ENCODE measurements around the gene NEBL.

NEBL gene

DNA sequence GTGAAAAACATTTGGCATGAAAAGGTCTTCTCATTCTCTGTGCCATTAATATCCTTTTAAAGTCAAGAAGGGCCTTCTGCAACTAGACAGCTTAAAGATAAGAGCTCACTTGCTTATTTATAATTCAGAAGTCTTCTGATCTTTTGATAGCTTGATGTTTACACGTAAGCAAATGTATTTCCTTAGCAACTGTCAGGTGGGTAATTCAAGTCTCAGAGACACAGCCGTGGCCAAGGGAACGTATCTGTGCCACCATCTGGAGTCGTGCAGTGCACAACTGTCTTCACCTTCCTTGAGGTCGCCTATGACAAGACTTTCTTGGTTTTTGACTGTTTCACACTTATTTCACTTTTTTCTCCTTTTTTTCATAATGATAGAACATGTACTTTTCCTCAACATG, 4.0 kb upstream of the NEBL start:
- DNase-seq (ENCODE audit: low read depth), result no peak

DNA sequence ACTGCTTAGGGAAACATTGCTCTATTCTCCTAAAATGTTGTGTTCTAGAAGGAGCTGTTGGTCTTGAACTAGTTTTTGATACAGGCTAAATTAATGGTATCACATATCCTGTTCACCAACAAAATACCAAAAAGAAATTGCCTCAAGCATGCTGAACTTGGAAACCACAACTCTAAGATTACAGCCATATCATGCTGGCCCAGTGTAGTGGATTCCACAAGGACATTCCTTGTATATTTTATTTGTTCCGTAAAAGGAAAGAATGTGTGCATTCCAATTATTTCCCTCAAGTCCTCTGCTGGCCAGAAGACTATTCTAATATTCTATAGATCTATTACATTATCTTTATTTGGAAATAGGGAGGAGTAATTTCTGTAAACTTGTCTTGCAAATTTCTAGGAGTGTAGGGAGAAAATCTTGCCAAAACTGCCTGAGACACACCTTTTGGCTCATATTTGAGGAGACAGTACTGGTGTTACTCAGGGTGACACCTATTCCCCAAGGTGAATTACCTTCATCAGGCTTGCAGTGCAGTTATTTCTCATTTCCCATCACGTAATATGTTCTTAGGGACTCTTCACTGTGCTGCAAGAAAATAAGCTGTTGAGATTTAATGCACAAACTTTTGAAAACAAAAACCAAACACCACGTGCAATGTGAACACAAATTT, 1.9 kb upstream of the NEBL start:
- DNase-seq (ENCODE audit: low read depth), result no peak

DNA sequence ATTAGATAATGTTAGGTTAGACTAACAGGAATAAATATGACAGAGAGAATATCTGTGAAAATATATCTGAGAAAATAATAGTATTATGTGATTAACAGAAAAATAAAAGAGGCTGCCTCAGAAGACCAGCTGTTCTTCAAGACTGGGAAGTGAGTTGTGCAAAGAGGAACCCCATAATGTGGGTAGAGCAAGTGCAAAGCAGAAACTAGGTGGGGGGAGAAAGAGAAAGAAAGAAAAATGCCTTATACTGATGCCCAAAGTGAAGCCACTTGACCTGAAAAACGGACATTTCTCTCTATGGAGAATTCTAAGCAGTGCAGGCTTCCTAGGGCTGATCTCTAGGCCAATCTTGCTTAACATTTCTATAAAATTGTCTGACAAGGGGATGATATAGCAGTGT, 3.8 kb downstream of the NEBL start:
- DNase-seq (ENCODE audit: low read depth), result no peak

DNA sequence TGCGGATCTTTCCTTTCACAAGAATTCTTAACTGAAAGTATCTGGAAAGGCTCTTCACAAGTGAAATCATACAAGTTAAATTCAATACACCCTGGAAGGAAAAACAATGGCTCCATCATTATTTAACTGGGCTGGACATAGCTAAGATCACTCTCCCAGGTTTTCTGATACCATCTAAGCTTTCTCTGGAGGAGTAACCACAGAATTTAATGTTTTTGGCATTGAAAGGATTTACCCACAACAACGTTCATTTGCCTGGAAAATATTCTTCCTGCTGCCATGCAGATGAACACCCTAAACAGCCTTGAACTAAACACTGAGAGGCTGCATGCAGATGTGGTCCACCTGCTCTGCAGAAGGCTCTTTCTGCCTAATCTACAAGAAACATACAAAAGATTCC, 4.3 kb downstream of the NEBL start:
- no peak for DNase-seq (ENCODE audit: low read depth)

DNA sequence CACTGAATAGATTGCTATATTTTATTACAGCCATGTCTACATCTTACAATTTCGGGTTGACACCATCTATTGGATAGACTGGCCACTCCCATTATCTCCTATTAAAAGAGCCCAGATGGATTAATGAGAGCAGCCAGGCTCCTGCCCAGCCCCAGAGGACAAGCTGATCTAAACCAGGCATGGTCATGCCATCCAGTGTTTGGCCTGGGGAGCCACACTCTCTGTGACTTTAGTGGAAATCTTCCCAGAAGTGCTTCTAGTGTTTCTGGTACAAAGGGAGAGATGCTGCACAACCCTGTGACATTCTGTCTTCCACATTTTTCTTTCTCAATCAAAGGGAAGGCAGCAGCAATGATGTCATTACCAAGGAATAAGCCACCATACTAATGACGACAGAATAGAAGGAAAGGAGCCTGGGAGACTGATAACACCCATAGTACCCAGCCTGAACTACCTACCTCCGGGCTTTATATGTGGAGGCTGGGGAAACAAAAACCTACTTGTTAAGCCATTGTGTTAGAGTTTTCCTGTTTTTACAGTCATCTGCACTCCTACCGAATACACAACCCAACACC, 5.0 kb downstream of the NEBL start:
- DNase-seq (ENCODE audit: low read depth), result no peak

DNA sequence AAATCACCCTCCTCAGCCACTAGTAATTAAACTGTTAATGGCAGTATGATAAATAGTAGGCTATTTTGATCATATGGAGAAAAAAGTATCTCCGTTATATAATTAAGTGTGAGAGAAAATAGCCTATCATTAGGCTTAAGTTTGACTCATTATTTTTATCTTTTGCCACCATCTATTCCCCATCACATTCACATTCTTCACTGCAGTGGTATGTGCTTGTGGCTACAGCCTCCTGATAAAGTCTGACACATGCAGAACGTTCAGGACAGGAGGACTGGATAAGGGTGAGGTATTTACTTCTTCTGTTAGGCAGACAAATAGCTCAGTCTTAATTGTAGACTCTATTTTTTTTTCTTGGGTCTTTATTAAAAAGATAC, 5.8 kb downstream of the NEBL start:
- no peak for DNase-seq (ENCODE audit: low read depth)

DNA sequence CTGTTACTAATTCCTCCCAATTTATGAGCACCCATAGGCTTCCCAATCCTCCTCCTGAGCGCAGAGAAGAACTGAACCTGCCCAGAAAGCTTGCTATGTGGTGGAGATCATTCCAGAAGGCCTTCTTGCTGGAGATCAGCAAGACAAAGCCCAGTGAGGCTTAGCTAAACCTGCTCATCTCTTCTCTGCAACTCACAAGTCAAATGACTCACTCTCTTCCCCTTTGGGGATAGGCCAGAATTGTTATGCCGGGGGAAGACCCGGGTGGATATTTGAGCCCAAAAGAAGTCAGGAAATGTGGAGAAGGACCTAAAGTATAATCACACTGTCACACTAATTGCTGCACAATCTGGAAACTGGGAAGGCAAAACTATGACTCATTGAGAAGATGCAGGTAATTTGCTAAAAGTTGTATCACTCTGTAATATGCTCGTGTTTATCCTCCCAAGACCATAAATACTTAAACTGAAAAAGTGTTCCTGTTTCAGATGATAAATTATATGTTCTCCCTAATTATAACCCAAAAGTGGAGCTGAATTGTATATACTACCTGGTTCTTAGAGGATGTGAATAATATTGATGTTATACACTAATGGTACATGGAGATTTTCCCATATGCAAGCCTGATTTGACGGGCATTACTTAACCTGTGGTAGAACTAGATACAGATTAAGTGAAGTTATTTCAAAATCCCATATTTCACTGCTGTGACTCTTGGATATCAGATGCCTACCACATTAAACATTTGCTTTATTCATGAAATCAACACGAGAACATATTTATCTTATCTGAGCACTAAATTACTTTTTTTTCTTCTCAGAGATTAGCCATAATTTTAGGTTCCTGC, 6.4 kb downstream of the NEBL start:
- DNase-seq (ENCODE audit: low read depth), result no peak

DNA sequence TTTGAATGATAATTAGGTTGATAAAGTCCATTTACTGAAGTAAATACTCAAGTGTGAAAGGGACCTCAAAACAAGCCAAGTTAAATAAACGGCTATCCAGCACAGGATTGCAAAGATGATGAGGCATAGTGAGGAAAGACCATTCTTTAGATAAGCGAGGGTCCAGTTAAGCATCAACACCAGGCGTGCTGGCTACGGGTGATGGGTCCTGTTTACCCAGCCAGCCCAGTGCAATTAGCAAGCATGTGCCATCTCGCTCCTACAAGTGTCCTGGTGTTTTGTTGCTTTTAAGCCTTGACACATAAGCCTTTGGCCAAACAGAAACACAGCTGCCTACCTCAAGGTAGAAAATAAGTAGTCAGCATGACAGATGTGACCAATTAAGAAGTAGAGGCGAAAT, 7.1 kb downstream of the NEBL start:
- no peak for DNase-seq (ENCODE audit: low read depth)

DNA sequence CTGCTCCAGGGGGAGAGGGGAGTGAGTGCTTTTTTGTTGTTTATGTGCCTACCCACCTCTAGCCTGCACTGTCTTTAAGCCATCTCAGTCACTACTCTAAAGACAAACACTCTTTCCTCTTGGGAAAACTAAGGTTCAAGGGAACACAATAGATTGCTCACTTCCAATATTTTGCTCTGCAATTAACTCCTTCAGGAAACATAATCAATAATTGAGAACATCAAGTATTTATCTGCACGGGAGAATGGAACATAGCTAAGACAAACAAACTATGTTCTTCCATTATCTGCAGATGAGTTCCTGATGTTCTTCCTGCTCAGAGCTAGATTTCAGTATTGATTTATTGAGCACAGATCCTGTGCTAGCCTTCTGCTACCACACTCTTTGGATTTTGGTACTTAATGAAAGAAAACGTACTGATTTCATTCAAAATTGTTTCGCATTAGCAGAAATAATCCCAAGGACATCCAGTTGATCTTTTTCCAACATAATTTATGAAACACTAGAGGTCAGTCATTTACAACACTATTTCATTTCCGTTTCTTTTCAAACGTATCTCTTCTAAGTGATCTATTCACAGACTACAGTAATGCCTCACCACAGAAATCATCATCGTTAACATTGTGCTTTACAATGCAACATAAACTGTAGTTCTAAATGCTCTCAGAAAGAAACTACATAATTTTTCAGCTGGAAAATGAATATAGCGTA, 8.3 kb downstream of the NEBL start:
- no peak for DNase-seq (ENCODE audit: low read depth)

DNA sequence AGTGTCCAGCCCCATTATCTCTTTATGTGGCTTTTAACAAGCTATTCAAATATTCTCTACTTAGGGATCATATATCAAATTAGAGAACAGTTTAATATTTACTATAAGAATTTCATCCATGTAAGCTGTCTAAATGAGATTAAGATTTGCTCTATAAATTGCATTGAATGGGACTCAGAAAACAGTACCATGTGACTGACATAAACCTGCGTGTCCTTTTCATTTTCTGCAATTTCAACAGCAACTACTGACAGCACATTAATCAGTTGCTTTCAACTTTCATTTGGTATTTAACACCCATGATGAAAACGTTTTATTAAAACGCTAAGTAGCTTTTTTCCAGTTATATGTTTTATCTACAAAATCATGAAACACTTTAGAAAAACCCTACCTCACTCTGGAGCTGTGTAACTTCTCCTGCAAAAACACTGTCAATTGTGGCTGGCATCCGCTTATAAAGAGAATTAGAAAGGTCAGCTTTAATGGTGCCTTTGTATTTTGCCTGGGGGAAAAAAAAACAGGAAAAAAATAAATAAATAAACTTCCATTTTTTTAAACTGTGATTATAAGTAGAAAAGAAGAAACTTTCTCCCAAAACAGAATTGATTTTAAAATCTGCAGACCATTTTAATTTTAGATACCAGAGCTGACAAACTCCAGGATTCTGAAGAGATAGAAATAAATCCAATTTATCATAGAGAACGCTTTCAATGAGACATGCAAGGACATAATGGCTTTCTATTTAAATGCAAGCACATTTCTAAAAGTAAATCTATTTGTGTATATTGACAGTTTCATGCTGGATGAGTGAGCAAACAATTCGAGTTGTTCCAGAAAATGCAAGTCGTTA, 9.2 kb downstream of the NEBL start:
- no peak for DNase-seq (ENCODE audit: low read depth)

DNA sequence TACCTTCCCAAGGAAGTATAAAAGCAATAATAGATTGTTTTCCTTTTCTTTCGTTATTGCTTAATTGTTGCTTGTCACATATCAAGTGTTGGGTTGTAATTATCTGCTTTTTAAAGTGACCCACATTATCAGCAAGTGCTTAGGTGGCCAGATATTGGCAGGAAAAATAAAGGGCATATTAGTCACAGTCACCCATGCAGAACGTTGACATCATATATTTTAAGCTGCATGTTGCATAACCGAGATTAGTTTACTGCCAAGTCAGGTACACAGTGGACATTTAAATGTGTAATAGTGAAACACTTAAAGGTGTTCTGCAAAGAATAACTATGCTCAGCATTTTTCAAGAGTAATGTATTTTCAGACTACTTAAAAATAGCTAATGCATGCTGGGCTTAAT, 11.4 kb downstream of the NEBL start:
- DNase-seq (ENCODE audit: low read depth), result no peak

DNA sequence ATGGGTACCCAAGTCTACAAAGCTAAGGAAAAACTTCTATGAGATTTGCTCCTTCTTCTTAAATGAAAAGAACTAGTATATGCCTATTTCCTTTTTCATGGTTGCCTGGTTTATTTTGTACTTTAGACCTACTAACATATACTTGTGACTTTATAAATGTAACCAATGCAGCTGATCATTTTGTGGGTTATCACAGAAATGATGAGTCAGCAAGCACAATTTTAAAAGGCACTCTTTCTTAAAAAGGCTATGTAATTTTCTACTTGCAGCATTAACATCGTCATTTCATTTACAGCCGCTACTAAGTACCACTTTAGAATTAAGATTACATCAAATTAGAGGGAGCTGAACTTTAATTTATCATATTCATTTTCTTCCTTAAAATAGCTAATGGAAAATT, 13.6 kb downstream of the NEBL start:
- no peak for DNase-seq (ENCODE audit: low read depth)

DNA sequence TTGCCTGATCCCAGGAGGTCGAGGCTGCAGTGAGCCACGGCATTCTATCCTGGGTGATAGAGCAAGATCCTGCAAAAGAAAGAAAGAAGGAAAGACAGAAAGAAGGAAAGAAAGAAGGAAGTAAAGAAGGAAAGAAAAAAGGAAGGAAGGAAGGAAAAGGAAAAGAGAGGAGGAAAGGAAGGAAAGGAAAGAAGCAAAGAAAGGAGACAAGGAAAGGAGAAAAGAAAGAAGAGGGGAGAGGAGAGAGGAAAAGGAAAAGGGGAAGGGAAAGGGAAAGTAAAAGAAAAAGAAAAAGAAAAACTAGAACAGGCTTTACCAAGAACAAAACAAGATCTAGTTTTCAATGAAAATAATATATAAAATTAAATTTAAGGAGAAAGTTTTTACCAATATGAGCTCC, 15.0 kb downstream of the NEBL start:
- no peak for DNase-seq (ENCODE audit: low read depth)

DNA sequence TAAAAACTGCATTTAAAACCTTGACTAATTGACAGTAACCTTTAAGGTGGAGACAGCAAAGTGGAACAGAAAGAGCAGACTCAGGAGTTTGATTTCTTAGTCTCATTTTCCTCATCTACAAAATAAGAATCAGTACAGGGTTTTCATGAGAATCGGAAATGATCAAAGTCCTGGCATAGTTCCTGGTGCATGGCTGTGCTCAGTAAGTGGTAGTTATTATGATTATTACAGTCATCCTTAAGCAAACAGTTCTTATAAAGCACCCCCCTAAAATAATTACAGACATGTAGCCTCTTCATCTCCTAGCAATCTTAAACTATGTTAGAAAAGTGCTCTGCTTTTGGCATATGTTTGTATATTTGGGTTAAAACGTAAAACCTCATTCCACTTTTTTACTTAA, 18.0 kb downstream of the NEBL start:
- DNase-seq (ENCODE audit: low read depth), result no peak

DNA sequence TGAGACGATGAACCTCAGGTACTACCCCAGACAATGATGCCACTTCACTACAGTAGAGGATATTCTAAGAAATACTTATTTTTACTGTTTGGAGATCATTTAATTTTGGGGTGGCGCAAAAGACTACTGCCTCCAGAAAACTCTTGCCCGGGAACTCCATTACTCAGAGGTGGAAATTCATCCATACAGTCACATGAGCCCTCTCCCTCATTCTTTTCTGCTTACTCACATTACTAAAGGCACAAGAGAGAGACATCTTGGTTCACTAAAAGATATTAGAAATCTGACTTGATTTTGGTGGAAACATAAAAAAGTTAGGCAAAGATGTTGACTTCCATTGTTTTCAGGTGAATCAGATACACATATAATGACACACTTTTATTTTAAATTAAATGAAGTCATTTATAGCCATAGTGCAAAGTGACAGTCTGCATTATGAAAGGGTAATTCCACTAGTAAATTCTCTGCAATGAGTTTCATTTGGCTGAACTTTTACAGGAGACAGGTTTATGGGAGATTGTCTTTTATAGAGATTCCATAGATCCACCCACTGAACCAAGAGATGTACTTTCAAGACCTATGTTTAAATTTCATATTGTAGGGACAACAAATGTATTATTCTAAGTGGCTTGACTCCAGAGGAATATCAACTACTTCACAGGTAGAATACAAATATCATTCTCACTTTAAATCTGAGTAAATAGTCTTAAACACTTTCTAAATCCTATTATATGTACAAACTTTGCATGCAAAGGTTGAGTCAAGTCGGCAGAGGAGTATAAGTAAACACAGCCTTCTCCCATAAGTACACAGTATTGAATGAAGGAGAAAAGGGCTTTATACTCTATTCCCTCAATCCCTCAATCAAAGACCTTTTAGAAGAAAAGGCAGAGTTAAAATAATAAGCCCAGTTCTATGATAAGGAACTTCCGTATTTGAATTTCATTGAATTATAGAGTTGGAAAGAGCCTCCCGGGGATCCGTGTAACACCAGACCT, 18.8 kb downstream of the NEBL start:
- DNase-seq (ENCODE audit: low read depth), result no peak

DNA sequence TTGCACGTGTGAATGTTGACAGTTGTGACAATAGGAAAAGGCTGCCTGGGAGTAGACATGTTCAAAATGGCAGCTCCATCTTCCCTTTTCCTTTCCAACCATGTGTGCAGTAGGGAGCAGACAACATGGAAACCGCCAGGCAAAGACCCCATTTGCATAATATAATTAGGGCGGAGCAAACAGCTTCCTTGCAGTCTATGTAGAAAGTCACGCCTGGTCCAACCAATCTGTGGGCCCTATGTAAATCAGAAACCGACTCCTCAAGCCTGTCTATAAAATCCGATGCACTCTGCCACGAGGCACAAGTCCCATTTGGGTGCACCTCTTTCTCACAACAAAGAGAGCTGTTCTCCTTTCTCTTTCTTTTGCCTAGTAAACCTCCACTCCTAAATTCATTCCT, 19.6 kb downstream of the NEBL start:
- DNase-seq (ENCODE audit: low read depth), result no peak

DNA sequence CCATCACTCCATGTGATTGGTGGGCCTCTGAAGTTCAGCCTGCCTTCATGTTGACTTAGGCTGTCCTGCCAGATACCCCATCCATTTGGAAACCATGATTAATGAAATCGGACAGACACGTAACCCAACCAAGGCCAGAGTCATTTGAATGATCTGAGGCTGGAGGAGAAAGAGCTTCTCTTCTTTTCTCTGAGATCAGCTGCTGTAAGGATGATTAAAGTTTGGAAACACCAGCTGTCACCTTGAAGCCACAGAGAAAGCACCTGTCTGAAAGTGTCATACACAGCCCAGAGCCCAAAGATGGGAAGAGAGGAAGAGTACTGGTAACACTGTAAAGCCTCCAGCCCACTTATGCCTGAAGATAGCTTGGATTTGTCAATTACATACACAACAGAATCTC, 22.9 kb downstream of the NEBL start:
- no peak for DNase-seq (ENCODE audit: low read depth)

DNA sequence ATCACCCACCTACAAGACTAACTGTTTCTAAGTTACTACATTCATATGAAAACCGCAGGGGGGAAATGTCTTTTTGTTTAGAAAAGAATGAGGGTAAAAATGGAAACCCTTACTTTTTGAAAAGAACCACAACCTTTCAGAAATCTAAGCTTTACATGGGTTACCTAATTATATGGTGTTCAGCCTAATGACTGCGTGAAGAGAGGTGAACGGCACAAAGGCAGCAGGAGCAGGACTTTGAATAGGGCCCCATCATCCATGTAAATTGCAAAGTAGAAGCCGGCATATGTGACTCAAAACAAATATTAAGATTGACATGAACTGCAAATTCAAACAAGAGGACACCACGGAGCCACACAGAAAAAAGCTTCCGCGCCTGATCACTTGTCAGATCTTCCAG, 25.1 kb downstream of the NEBL start:
- no peak for DNase-seq (ENCODE audit: low read depth)

DNA sequence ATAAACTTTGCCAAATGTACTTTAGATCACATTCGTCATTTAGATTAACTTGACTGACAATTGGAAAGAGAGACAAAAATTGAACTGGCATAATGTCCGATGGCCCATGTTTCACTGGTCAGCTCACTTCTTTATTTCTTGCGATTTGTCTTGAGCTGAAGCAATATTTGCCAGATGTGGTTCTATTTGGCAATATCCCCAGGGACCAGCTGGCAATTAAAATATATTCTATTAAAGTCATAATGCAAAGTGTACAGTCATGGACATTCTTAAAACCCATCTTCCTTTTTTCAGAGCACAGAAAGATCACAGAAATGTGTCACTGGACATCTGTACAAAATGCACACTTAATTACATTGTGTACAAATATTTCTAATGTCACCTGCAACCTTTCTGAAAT, 26.3 kb downstream of the NEBL start:
- DNase-seq (ENCODE audit: low read depth), result no peak

DNA sequence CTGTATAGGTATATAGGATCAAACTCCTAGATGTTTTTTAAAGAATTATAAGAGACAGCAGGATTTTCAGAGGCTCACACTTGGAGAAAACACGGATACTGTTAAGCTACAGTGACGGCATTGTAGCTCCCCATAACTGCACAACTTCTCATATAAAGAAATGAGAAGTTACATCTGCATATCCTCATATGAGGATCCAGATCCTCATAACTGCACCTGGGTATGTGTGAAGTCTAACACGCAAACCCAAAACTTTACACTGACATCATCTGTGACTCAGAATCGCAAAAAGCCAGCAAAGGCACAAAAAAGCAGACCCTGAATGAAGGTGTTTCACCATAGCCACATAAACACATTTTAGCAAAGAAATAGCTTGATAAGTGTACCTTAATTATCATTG, 34.1 kb downstream of the NEBL start:
- DNase-seq (ENCODE audit: low read depth), result no peak

Data from CMK (cell line).